ENCODE data around the gene FAM111B.

- no peak for TF ChIP-seq SP1 (IDR thresholded peaks at IDR 0.05)
- TF ChIP-seq FOXM1 (IDR thresholded peaks at IDR 0.05; ENCODE audit: borderline replicate concordance): no peak
- TF ChIP-seq SUZ12 (IDR thresholded peaks at IDR 0.05): no peak
- no peak for TF ChIP-seq ELF4 (IDR thresholded peaks at IDR 0.05)
- TF ChIP-seq PKNOX1 (IDR thresholded peaks at IDR 0.05): no peak
- TF ChIP-seq FOXK2 (IDR thresholded peaks at IDR 0.05): no peak
- TF ChIP-seq TARDBP (IDR thresholded peaks at IDR 0.05): no peak
Measured at GRCh38 chr11:59145534-59145933, 38.5 kb downstream of the FAM111B start.
